Progenitor cell of endocrine pancreas (in vitro differentiated cells): ENCODE results near the gene EML6. TPM values are rescaled to one million over a fixed set of nuclear protein-coding genes. Genes with fewer than 3 reads are reported as not detected.
A peak's percentile ranks its signal among the peaks of the same experiment; 100 is the strongest.

Source experiments
- DNase-seq: peaks from one replicate; pipeline ENCODE4 v3.0.0; 2021; ENCODE audit warnings: low spot score; ENCODE audit not compliant: unreplicated experiment
- H3K27ac Mint-ChIP-seq: 2 replicates; pipeline ENCODE4 v1.8.0; 2021; ENCODE audit warnings: mild to moderate bottlenecking, moderate library complexity, mixed read lengths
- H3K27me3 Mint-ChIP-seq: 2 replicates; pipeline ENCODE4 v1.8.0; 2021; ENCODE audit warnings: mixed read lengths
- H3K36me3 Mint-ChIP-seq: 2 replicates; pipeline ENCODE4 v1.8.0; 2022; ENCODE audit warnings: mixed read lengths; ENCODE audit not compliant: insufficient read depth
- H3K4me1 Mint-ChIP-seq: 2 replicates; pipeline ENCODE4 v1.8.0; 2021; ENCODE audit warnings: low read depth, mixed read lengths
- H3K4me3 Mint-ChIP-seq: 2 replicates; pipeline ENCODE4 v1.8.0; 2021; ENCODE audit warnings: low read depth, mild to moderate bottlenecking, moderate library complexity, mixed read lengths
- H3K9me3 Mint-ChIP-seq: 2 replicates; pipeline ENCODE4 v1.8.0; 2021; ENCODE audit warnings: low read depth, mixed read lengths
- total RNA-seq: library from RNA; stranded (reverse); gene quantifications from 2 replicates; pipeline ENCODE4 v1.2.1, GENCODE V29; 2021
- TF ChIP-seq, protein P1 (sequence below): fragments of 200-600 bp; sonication (generic); IDR thresholded peaks from one replicate; pipeline ENCODE4 v1.5.0; 2021; ENCODE audit warnings: antibody characterized with exemption, mild to moderate bottlenecking; ENCODE audit not compliant: unreplicated experiment

Gene EML6
- total RNA-seq, 1 donor from 2014 or later, result 2.6 TPM

DNA sequence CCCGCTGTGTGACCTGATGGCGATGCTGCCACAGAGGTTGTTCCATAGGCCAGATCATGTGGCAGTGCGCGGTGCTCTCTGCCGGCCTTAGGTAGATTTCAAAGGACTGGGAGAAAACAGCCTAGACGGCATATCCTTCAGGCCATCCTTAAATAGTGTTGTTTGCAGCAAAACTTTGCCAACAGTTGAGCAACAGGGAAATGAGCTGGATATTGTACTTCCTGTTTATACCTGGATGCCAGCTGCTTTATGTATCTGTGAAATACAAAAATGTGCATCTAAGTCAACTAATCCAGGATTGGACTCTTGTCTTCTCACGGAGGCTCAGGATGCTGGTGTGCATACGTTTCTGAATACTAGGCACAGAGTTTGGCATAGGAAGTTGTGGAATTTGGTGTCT, 107.1 kb downstream of the EML6 start:
- Mint-ChIP-seq H3K4me1 (peaks cover 4% of the 10 kb centered on the region), H3K9me3 (no peaks in the 10 kb centered on the region), H3K4me3 (no peak overlapping the region), H3K36me3 (no peaks in the 10 kb centered on the region), H3K27ac (no peak overlapping the region), H3K27me3 (peaks cover 3% of the 10 kb centered on the region)
- TF ChIP-seq, protein P1, sequence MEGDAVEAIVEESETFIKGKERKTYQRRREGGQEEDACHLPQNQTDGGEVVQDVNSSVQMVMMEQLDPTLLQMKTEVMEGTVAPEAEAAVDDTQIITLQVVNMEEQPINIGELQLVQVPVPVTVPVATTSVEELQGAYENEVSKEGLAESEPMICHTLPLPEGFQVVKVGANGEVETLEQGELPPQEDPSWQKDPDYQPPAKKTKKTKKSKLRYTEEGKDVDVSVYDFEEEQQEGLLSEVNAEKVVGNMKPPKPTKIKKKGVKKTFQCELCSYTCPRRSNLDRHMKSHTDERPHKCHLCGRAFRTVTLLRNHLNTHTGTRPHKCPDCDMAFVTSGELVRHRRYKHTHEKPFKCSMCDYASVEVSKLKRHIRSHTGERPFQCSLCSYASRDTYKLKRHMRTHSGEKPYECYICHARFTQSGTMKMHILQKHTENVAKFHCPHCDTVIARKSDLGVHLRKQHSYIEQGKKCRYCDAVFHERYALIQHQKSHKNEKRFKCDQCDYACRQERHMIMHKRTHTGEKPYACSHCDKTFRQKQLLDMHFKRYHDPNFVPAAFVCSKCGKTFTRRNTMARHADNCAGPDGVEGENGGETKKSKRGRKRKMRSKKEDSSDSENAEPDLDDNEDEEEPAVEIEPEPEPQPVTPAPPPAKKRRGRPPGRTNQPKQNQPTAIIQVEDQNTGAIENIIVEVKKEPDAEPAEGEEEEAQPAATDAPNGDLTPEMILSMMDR, result no peak
- DNase-seq, result no peak

DNA sequence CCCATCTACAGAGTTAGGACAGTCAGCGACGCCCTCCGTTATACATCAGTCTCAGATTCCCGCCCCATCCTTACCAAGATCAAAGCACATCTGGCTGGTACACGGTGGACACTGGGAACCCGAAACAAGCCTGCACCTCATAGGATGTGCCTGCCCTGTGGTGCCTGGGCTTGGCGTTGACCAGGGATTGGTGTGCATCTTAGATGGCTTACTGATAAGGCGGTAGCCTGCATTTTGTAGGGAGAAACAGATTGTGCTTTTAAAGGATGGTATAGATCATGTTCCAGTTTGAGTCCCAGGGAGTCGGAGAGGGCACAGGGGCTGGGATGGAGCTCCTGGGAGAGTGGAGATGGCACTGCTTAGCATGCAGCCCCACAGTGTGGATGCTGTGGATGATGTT, 108.0 kb downstream of the EML6 start:
- H3K27me3 Mint-ChIP-seq, result peaks cover 3% of the 10 kb centered on the region
- no peak overlapping the region for H3K4me3 Mint-ChIP-seq
- no peak for DNase-seq
- TF ChIP-seq, protein P1, result no peak
- H3K27ac Mint-ChIP-seq, result no peak overlapping the region
- H3K9me3 Mint-ChIP-seq, result no peaks in the 10 kb centered on the region
- H3K36me3 Mint-ChIP-seq, result no peaks in the 10 kb centered on the region
- no peaks in the 10 kb centered on the region for H3K4me1 Mint-ChIP-seq

DNA sequence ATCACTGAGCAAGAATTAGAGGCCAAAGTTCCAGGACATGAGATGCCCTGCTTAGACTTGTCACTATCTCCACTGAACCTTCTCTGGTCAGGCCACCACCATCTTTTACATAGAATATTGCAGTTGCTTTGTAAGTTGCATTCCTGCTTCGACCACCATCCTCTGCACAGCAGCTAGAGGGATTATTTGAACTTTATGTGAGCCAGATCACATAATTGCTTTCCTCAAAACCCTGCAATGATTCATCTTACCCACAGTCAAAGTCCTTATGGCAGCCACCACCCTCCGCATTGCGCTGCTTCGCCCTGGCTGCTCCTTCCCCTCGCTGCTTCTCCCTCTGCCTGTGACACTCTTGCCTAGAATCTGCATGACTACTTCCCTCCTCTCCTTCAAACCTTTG, 111.3 kb downstream of the EML6 start:
- TF ChIP-seq, protein P1, result no peak
- Mint-ChIP-seq H3K36me3 (no peaks in the 10 kb centered on the region), H3K9me3 (no peaks in the 10 kb centered on the region), H3K27ac (no peak overlapping the region), H3K4me3 (no peak overlapping the region), H3K4me1 (no peaks in the 10 kb centered on the region), H3K27me3 (peaks cover 6% of the 10 kb centered on the region)
- no peak for DNase-seq

DNA sequence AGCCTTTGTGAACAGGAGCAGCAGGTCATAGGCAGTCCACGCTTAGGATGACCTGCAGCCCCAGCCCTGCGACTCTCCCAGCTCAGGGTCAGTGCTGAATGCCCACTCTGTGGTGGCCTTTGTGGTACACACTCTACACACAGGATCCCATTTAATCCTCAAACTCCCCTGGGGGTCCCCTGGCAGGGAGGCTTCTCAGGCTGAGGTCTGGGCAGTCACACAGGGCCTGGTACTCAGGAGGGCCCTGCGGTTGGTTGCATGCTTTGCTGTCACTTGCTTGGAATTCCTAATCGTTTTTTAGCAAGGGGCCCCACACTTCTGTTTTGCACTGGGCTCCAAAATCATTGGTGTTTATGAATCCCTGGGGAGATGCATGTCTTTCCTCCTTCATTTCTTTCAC, 113.0 kb downstream of the EML6 start:
- no peaks in the 10 kb centered on the region for H3K36me3 Mint-ChIP-seq
- no peak overlapping the region for H3K27ac Mint-ChIP-seq
- H3K4me3 Mint-ChIP-seq, result no peak overlapping the region
- no peaks in the 10 kb centered on the region for H3K9me3 Mint-ChIP-seq
- peaks cover 6% of the 10 kb centered on the region for H3K27me3 Mint-ChIP-seq
- TF ChIP-seq, protein P1, result no peak
- no peaks in the 10 kb centered on the region for H3K4me1 Mint-ChIP-seq
- DNase-seq, result no peak

DNA sequence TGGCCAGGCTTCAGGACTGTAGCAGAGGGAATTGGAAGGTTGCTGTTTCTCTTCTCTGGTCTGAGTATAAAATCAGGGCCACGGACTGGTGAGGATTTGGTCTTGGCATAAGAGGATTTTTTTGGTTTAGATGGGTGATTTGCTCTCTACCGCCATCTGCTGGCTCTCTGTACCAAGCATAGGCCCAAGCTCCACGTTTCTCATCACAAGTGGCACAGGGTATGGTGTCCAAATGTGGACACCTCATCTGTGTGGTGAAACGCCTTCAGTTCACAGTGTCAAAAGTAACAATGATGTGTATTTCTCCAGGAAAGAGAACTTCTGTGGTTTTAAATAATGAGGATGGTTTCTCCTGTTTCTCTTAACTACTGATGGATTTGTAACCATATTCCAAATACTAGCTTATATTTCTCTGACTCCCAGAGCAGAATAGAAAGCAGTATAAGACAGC, 115.1 kb downstream of the EML6 start:
- peak; percentile 42 for DNase-seq
- H3K4me1 Mint-ChIP-seq, result no peaks in the 10 kb centered on the region
- H3K27ac Mint-ChIP-seq, result no peak overlapping the region
- TF ChIP-seq, protein P1, result peak; percentile 88
- no peaks in the 10 kb centered on the region for H3K36me3 Mint-ChIP-seq
- H3K9me3 Mint-ChIP-seq, result no peaks in the 10 kb centered on the region
- H3K4me3 Mint-ChIP-seq, result no peak overlapping the region
- peaks cover 6% of the 10 kb centered on the region for H3K27me3 Mint-ChIP-seq
